Placental pericyte (primary cell): ENCODE data around the gene NIM1K. TPM values are rescaled to one million over a fixed set of nuclear protein-coding genes. Genes with fewer than 3 reads are reported as not detected.

ENCODE experiments used
- small RNA-seq: library from RNA; depleted of rRNA; stranded (forward); fragments of <200 nt; gene quantifications from one replicate; pipeline ENCODE3, GENCODE V24; 2012; ENCODE audit warnings: low replicate concordance
- total RNA-seq: library from RNA; depleted of rRNA; stranded (reverse); fragments of >200 nt; gene quantifications from 2 replicates; pipeline ENCODE4 v1.2.3, GENCODE V29; 2012

Gene NIM1K
- 0.43 and 0.44 TPM in 2 replicates for total RNA-seq

GRCh38 chr5:43191740-43192557 lies at the start of gene NIM1K:
Gene NIM1K (plus strand): TSS chr5:43192225. CDS start chr5:43245776, 53,551 bp downstream.

GRCh38 chr5:43313035-43313853 lies 121.2 kb downstream of the NIM1K start, which contains the start of gene HMGCS1:
Gene HMGCS1 (minus strand): TSS chr5:43313412. CDS start chr5:43298965, 14,447 bp downstream.

Small RNA genes lying within 50 kb of the gene (small RNA-seq; reads per million reads assigned to genes)
- gene AC106800.4 = not detected

Other genes starting within 250 kb of the NIM1K start
- 2.0 and 3.4 TPM in 2 replicates for gene ANXA2R, start 151.9 kb upstream of the NIM1K start, total RNA-seq
- 29.8 and 42.9 TPM in 2 replicates for gene ZNF131, start 71.3 kb upstream of the NIM1K start, total RNA-seq
- gene HMGCS1, start 121.2 kb downstream of the NIM1K start, total RNA-seq = 83.8 and 255 TPM in 2 replicates
- gene CCL28, start 220.2 kb downstream of the NIM1K start, total RNA-seq = 4.2 and 6.3 TPM in 2 replicates